NCI-H146 treated with DMSO at 0.1 percent for 48 hours (cell line): ENCODE results near the gene MYCN.
A peak's percentile ranks its signal among the peaks of the same experiment; 100 is the strongest.

Experiments
- DNase-seq: peaks from one replicate; lab custom pipeline; 2025; ENCODE audit not compliant: unreplicated experiment; lab: John Stamatoyannopoulos, UW

Gene MYCN

DNA sequence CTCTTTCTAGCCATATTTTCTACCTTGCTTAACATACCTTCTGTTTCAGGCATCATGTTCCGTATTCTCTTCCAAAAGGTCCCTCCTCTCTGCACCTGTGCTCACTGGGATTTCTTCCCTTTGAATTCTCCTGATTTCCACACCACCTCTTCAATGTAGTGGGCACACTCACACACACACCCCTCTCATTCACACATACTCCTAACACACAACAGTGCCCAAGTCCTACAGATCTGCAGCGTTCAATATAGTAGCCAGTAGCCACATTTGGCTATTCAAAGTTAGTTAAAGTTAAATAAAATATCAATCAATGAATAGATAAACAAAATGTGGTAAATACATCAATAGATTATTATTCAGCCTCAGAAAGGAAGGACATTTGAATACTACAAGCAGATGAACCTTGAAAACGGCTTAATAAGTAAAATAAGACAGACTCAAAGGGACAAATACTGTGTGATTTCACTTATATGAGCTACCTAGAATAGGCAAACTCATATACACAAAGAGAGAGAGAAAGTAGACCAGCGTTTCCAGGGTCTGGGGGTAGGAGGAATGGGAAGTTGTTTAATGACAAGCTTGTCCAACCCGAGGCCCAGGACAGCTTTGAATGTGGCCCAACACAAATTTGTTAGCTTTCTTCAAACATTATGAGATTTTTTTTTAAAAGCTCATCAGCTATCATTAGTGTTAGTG, 34.4 kb downstream of the MYCN start:
- DNase-seq = no peak

DNA sequence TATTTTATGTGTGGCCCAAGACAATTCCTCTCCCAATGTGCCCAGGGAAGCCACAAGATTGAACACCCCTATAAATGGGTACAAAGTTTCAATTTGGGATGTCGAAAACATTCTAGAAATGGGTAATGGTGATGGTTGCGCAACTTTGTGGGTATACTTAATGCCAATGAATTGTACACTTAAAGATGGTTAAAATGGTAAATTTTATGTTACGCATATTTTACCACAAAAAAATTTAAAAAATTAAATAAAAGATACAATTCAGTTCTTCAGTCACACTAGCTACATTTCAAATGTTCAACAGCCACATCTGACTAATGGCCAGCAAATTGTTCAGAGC, 34.9 kb downstream of the MYCN start:
- no peak for DNase-seq

DNA sequence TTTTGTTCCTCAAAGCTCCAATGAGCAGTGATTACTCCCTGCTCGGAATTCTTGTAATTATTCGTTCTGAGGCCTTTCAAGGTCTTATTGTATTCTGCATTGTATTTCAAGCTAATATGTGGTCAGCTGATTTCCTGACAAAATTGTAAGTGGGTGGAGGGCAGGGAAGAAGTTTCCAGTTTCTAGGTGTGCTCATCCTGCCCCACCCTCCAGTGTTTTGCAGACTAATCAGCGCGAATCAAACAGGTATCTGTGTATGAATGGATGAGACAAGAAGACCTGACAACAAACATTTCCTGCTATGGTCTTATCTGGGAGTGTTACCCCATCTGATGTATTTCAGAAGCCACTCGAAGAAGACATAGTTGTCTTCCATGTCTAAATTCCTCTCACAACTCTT, 35.3 kb downstream of the MYCN start:
- no peak for DNase-seq

DNA sequence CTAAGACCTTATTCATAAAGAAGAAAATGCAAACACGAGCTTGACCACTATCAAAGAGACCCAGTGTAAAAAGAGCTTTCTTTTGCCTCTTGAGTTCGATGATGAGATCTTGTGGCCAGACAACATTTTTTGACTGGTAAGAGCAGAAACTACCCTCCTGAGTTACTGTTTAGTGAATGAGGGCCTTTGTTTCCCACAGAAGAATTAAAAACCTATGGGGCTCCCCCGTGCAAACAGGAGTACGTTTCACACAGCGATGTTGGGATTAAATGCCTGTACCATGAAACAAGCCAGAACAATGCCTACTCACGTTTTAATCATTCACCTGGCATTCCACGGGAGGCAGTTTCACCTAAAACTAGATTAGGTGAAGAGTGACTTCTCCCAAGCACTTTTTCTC, 36.0 kb downstream of the MYCN start:
- DNase-seq = no peak

DNA sequence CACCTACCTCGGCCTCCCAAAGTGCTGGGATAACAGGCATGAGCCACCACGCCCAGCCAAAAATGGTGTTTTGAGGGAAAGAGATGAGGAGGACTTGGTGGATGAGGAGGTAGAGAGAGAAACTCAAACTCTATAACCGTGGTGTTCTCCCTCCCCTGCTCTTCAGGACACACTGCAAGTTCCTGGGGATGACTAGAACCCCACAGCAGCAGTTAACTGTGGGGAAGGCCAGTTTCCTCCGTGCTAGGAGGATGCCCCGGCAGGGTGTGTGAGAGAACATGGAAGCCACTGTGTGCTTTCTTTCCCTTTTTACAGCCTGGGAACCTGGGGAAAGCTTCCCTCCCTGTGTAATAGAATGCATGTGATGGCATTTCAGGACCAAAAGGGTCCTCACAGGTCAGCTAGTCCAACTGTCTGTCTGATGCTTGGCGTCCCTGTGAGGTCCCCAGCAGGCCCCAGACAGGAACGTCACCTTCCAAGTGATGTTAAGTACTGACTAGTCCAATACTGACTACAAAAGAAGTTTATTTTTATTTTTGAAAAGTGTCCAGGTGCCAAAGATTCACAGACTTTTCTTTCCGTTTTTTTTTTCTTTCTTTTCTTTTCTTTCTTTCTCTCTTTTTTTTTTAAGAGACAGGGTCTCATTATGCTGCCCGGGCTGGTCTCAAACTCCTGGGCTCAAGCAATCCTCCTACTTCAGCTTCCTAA, 38.9 kb downstream of the MYCN start:
- no peak for DNase-seq

DNA sequence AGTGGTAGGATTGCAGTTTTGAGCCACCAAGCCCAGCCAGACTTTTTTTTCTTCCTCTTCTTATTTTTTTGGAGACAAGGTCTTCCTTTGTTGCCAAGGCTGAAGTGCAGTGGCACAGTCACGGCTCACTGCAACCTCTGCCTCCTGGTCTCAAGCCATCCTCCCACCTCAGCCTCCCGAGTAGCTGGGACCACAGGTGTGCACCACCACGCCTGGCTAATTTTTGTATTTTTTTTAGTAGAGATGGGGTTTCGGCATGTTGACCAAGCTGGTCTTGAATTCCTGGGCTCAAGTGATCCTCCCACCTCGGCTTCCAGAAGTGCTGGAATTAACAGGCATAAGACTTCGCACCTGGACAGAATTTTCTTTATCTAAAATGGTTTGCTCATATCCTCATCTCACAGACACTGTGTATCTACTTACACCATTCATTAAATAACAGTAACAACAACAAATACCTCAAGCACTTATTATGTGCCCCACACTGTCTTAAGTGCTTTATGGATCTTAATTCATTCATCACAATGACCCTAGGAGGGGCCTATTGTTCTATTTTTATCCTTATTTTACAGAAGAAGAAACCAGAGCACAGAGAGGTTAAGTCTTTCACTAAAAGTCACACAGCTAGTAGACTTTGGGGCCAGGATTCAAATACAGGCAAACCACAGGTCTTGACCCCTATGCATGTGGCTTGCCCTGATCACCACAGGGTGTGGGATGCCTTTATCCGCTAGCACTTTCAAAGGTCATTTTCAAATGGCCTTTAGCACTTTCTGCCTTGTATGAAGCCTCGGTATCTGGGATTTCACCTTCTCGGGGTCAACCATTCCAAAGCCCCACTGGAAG, 39.6 kb downstream of the MYCN start:
- DNase-seq = no peak

DNA sequence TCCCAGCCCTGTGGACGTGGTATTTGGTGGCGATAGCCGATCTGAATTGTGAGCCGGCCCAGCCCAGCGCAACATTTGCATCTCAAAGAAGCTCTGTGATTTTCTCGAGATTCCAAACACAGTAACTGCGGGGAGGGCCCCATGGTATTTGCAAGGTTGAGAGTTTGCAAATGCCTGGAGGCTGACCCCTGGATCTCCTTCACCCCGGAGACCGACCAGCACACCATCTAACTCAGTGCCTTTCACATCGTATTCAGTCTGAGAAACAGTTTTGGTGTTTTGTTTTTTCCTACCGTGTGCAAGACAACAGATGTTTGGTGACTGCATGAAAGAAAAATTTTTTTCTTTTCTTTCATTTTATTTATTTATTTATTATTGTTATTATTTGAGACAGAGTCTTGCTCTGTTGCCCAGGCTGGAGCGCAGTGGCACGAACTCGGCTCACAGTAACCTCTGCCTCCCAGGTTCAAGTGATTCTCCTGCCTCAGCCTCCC, 40.3 kb downstream of the MYCN start:
- DNase-seq = no peak

DNA sequence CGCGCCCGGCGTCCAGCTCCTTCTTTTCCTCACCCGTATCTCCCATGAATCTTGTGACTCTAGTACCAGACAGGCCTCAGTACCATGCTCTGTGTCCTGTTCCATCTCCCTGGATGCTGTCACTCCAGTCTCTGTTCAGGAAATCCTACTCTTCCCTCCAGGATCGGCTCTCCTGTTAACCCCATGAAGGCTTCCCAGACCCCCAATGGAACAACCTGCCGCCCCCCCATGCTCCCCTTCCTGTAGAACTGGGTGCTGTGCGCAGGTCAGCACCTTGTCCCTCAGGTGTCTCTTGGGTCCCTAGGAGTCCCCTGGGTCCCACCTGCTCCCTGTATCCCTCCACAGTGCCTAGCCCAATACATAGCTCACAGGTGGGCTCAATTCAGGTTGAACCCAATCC, 41.3 kb downstream of the MYCN start:
- no peak for DNase-seq

DNA sequence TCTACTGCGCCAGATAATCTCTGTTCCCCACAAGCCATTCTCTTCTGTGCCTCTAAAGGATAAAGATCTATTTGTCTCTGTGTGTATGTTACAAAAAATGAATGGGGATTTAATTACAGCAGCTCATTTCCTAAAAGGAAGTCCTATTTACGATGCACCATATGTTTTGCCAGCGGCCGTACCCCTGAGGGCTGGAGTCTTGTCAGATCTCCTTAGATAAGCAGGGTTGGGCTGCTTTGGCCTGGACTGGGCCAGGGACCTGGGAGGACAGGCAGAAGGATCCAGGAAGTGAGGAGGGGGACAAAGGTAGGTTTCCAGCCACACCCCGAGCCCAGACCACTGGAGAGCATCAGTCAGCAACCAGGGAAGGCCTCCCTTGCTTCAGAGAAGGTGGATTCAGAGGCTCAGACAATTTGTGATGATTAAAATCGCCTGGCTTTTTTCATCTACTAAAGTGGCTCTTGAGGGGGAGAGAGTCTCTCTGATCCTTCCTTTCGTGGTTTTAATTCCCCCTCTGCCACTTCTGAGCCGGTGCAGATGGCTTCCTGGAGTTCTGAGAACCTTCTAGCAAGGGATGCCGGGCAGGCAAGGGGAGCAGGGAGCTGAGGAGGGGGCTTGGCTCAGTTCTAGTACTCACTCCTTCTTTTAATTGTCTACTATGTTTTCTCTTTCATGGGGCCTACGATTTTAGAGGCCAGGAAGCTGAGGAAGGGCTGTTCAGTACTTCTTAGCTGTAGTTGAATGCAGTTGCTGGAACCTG, 42.1 kb downstream of the MYCN start:
- DNase-seq = peak; percentile 16

DNA sequence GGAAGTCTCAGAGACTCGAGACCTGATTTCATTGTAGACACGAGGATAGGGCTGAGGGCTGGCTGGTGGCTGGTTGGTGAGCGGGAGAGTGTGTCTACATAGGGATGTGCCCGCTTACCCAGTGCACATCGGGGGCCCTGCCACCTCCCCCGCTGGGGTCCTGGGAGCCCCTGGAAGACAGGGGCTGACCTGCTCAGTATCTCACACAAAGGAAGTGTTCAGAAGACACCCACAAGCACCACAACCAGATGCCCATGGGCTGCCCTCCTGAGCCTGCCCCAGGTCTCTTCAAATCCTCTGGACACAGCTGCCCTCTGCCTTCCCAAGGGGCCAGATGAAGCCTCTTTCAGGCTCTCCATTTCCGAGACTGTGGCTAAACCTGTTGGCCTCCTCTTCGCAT, 43.1 kb downstream of the MYCN start:
- DNase-seq = no peak

DNA sequence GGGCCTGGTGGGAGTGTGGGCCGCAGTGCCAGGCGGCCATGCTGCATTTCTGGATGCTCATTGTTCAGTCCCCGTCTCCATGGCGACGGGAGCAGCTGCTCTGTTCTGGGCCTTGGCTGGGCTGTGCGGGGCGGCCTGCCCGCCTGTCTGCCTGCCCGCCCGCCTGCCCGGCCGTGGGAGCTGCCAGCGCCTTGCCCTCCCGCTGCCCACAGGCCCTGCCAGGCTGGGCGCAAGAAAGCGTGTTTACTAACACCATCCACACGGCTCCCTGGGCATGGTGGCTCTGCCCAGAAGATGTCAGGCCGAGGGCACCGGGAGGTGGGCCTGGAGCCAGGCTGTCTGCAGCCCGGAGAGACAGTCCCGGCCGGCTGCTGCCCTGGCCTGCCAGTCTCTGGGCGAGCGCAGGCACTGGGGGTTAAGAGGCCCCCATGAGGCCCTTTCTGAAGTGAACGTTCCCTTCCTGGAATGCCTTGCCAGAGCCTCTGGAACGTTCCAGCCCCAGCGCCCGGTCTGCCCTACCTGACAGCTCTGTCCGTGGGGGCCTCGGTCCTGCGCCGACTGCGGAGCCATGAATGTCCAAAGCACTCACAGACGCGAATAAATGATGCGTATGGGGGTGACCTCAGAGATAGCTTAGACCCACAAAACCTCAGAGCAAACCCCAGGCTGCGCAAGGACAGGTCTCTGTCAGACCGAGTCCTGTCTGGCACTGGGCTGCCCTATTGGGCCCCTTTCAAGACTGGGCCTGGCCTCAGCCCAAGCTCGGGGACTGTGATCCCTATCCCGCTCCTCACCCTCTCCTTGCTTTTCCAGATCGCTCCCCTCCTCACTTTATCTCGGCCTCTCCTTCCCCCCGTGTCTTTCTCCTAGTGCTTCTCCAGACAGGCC, 44.3 kb downstream of the MYCN start:
- no peak for DNase-seq

DNA sequence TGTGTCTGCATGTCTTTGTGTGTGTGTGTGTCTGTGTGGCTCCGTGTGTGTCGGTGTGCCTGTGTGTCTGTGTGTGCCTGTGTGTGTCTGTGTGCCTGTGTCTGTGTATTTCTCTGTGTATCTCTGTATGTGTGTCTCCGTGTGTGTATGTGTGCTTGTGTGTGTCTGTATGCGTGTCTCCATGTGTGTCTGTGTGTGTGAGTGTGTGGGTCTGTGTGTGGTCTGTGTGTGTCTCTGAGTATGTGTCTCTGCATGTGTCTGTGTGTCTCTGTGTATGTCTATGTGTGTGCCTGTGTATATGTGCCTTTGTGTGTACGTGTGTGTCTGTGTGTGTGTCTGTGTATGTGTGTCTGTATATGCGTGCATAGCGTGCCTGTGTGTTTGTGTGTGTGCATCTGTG, 45.2 kb downstream of the MYCN start:
- DNase-seq = no peak

DNA sequence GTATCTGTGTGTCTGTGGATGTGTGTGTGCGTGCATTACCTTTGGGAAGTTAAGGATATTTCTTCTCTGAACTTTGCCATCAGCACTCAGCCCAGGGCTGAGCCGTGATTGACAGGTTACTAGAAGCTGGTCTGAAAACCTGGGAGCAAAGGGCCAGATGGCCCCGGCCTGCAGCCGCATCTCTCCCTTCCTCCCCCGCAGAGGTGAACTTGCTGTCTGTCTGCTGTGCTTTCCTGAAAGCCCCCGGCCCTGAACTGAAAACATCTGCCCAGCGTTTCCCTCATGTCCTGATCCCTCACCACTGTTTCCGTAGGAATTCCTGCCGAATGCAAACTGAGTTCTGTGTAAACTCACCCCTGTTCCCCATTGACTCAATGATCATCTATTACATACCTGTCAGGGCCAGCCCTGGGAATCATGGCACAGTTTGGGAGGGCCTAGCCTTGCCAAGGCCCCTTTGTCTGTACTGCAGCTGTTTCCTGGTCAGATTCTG, 45.8 kb downstream of the MYCN start:
- DNase-seq = no peak

DNA sequence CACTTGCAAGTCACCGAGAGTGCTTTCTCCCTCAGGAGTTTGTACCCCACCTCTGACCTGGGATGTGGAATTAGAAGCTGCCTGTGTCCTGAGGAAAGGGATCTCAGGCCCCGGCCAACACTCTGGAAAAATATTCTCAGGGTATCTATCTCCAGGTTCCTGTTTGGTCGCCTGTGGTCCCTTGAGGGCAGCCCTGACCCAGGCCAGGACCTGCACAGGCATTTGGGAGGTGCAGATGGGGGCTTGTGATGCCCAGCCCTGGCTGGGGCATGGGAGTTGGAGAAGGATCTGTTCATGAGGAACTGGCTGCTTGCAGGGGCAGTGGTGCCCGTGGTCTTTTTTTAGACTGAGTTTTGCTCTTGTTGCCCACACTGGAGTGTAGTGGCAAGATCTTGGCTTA, 46.3 kb downstream of the MYCN start:
- no peak for DNase-seq

DNA sequence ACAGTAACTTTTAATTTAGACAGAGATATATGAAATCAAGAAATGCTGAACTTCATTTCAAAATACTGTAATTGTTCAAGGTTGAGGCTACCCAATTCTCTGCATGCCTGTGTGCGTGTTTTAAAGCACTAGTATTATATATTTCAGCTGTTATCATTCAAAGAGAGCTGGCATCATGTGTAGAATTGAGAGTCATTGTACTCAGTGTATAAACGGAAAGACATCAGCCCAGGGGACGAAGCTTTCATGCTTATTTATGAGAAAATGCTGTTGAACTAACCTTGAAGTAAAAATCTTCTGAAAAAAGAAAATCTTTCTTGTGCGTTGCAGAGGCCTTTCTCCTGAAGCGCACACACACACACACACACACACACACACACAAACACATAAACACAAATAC, 48.4 kb downstream of the MYCN start:
- no peak for DNase-seq

DNA sequence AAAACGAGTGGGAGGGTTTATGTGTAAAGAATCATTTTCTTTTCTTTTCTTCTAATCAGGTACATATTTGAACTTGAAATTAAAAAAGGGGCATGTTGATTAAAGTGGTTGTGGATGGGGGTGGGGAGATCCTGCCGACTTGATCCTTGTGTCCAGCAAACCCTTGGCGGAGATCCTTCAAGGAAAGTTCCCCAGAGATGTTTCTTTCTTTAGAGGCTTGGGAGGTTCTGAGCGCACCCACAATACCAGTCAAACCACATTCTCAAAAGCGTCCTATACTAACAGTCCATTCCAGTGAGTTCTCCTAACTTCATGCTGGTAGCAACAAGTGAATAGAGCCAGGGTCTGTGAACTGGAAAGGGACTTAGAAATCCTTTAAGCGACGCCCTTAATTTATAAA, 49.2 kb downstream of the MYCN start:
- DNase-seq = no peak

DNA sequence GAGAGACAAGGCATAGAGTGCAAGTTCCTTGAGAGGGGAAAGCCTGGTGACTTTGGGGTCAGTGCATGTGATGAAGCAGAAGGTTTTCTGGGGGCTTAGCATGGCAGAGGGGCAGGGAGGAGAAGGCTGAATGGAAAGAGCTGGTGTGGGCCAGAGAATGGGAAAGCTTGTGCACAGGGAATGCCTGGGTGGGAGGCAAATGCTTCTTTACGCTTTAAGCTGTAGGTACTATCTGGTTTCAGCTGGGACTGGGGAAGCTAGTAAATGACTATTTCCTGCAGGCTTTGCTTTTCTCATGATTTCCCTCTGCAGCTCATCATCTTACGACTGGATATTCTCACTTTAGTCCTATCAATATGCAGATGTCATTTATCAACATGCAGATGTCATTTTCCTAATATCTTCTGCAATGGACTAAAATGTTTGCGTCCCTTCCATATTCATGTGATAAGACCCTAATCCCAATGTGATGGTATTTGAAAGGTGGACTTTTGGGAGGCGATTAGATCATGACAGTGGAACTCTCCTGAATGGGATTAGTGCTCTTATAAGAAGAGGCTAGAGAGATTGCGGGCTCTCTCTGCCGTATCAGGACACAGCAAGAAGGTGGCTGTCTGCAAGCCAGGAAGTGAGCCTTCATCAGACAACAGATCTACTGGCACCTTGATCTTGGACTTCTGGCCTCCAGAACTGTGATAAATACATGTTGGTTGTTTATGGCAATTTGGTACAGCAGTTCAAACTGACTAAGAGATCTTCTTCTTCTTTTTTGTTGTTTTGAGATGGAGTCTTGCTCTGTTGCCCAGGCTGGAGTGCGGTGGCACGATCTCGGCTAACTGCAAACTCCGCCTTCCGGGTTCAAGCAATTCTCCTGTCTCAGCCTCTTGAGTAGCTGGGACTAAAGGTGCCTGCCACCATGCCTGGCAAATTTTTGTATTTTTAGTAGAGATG, 50.1 kb downstream of the MYCN start:
- no peak for DNase-seq

DNA sequence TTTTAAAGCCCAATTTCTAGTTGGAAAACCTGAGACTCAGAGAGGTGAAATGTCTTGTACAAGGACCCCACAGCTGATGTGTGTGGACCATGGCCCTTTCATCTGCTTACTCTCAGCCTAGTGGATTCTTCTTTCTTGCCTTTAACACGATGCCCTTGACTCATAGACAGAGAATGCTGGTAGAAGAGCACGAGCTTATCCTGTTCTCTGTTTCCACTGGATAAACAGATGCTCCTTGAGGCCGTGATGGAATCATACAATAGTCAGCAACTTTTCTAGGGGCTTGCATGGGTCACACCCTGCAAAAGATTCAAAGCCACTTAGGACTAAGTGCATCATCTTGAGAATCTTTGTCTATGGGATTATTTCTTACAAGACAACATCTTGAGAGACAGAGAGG, 50.9 kb downstream of the MYCN start:
- no peak for DNase-seq
